GM18861 (cell line): ENCODE measurements around the gene MRPL19.
A peak's percentile ranks its signal among the peaks of the same experiment; 100 is the strongest.
"Not testable (repeated sequence)": the region's sequence is repeated elsewhere in the genome, so short reads cannot be mapped to it uniquely, and the experiment has no call there.

ENCODE experiments used
- ATAC-seq: cut with Tn5 transposase; IDR thresholded peaks from one replicate; pipeline ENCODE4 v1.9.1; 2021; ENCODE audit not compliant: unreplicated experiment

Gene MRPL19

GRCh38 chr2:75666911-75667310 is 20.3 kb downstream of the MRPL19 start:
- no peak for ATAC-seq

- no peak for ATAC-seq
Observed at GRCh38 chr2:75667884-75668283, 21.3 kb downstream of the MRPL19 start.

GRCh38 chr2:75675423-75675822 is 28.8 kb downstream of the MRPL19 start:
- ATAC-seq, result not testable (repeated sequence)

- ATAC-seq, result no peak
Observed at GRCh38 chr2:75675908-75676307, 29.3 kb downstream of the MRPL19 start.

- no peak for ATAC-seq
Observed at GRCh38 chr2:75676464-75676863, 29.9 kb downstream of the MRPL19 start.

- no peak for ATAC-seq
Observed at GRCh38 chr2:75679556-75679955, 33.0 kb downstream of the MRPL19 start.

- ATAC-seq, result no peak
Observed at GRCh38 chr2:75680402-75680801, 33.8 kb downstream of the MRPL19 start.

GRCh38 chr2:75683430-75683829 is 36.8 kb downstream of the MRPL19 start:
- ATAC-seq, result not testable (repeated sequence)

- ATAC-seq, result no peak
Observed at GRCh38 chr2:75688196-75688595, 41.6 kb downstream of the MRPL19 start.

GRCh38 chr2:75698918-75699317 is 52.3 kb downstream of the MRPL19 start:
- no peak for ATAC-seq

GRCh38 chr2:75702593-75702992 is 56.0 kb downstream of the MRPL19 start:
- no peak for ATAC-seq

- ATAC-seq, result no peak
Observed at GRCh38 chr2:75703589-75704287, 57.2 kb downstream of the MRPL19 start.

- no peak for ATAC-seq
Observed at GRCh38 chr2:75705921-75706320, 59.3 kb downstream of the MRPL19 start.

- no peak for ATAC-seq
Observed at GRCh38 chr2:75707901-75708300, 61.3 kb downstream of the MRPL19 start.

GRCh38 chr2:75709297-75709696 is 62.7 kb downstream of the MRPL19 start:
- ATAC-seq, result no peak

- ATAC-seq, result no peak
Observed at GRCh38 chr2:75710220-75710576, 63.6 kb downstream of the MRPL19 start.

GRCh38 chr2:75710577-75711253 is 64.1 kb downstream of the MRPL19 start, which contains the start of gene GCFC2:
Gene GCFC2 (minus strand): TSS chr2:75710915. CDS start chr2:75710855, 60 bp downstream.
- ATAC-seq, result peak; percentile 90

GRCh38 chr2:75711590-75711989 is 65.0 kb downstream of the MRPL19 start:
- ATAC-seq, result not testable (repeated sequence)

- ATAC-seq, result no peak
Observed at GRCh38 chr2:75716406-75716805, 69.8 kb downstream of the MRPL19 start.

GRCh38 chr2:75719616-75720015 is 73.0 kb downstream of the MRPL19 start:
- ATAC-seq, result no peak

- ATAC-seq, result no peak
Observed at GRCh38 chr2:75720525-75720924, 73.9 kb downstream of the MRPL19 start.

GRCh38 chr2:75722687-75723086 is 76.1 kb downstream of the MRPL19 start:
- no peak for ATAC-seq
